NCI-H748 treated with DMSO at 0.1 percent for 48 hours (cell line): ENCODE measurements around the gene SLC35B4.
"Not testable (repeated sequence)": the region's sequence is repeated elsewhere in the genome, so short reads cannot be mapped to it uniquely, and the experiment has no call there.

Experiments used
- DNase-seq: peaks from one replicate; lab custom pipeline; 2025; lab: John Stamatoyannopoulos, UW

SLC35B4 gene

GRCh38 chr7:134331393-134331792, 14.7 kb upstream of the SLC35B4 start:
- no peak for DNase-seq

DNA sequence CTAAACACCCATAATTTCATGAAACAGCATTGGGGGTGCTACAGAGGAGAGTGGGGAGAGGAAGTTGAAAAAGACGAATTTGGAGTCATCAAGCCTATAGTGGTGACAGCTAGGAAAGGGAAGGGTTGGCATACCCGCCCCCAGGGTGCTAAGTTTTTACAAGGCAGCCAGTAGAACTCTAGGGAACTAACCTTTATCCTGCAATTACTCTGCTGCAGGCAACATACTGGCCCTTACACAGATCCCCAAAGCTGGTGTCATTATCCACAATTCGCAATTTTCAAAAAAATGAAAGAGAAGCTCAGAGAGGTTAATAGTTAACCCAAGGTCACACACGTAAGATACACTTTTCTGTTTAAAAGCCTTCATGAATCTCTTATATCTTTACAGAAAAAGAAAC, 14.2 kb upstream of the SLC35B4 start:
- no peak for DNase-seq

DNA sequence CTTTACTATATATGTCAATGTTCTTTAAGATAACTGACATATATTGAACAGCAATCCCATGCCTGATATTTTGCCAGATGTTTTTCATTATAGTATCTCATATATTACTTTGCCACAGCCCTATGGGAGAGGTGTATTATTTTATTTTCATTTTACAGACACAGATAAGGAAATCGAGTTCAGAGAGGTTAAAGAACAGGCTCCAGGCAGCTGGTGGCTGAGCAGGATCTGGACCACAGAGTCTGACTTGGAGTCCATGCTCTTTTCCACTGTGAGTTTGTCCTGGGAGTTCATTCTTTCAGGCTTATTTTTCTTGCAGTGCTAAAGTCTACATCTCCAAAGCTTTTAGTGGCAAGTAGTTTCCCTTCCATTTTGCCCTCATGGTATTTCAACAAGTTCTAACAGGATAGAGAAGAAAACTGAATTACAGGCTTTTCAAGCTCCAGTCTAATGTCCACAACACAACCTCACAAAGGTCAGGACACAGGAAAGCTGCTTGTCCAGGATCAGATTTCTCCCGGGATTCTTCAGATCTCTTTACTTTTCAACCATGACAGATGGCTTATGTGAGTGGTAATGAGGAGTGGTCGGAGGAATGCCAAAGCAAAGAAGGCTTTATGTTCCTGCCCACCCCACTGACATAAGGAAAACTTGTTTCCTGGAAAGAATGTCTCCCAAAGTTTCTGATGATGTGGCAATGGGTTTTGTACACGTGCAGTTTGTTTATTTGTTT, 13.1 kb upstream of the SLC35B4 start:
- no peak for DNase-seq

GRCh38 chr7:134328900-134329299, 12.2 kb upstream of the SLC35B4 start:
- no peak for DNase-seq

GRCh38 chr7:134327896-134328295, 11.2 kb upstream of the SLC35B4 start:
- DNase-seq = peak; percentile 59

DNA sequence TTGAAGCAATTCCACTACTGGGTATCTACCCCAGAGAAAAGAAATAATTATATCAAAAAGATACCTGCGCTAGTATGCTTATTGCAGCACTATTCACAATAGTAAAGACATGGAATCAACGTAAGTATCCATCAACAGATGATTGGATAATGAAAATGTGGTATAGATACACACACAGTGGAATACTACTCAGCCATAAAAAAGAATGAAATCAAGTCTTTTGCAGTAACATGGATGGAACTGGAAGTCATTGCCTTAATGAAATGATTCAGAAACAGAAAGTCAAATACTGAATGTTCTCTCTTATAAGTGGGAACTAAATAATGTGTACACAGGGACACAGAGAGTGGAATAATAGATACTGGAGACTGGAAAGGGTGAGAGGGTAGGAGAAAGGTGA, 7.4 kb upstream of the SLC35B4 start:
- no peak for DNase-seq

- DNase-seq = no peak
These were observed 3.5 kb upstream of the SLC35B4 start for GRCh38 chr7:134320201-134320600.

- DNase-seq = no peak
These were observed 1.7 kb upstream of the SLC35B4 start for GRCh38 chr7:134318443-134318842.

DNA sequence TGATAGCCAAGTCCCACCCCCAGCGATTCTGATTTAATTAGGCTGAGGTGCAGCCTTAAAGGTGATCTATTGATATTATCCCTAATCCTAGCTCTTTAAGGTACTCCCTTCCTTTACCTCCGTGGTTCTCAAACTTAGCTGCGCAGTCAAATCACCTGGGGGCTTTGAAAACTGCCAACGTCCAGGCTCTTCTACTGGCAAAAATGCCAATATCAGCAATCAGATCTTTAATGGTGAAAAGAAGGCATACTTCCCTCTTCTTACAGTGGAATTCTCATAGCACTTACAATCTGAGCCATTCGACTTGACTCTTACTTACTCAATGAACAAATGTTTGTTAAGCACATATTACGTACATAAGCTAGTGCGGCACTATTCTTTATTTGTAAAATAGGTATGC, 704 bp upstream of the SLC35B4 start:
- DNase-seq = no peak

GRCh38 chr7:134315679-134316538, 821 bp downstream of the SLC35B4 start:
- no peak for DNase-seq

DNA sequence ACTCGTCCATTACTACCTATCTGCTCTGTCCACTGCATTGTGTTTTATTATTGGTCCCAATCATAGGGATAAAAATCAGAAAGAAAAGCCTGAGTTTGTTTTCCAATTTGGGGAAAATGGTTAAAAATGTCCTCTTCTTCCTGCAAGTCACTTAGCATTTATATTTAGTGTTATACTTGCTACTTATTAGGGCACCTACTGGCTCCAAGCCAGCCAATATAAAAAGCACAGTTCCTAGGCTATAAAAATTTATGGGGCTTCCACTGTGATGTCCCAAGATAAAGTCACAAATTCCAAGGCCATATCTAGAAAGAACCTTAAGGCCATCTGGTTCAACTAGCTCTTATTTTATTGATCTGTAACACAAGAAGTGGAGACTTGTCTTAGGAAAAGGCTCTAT, 3.2 kb downstream of the SLC35B4 start:
- no peak for DNase-seq

DNA sequence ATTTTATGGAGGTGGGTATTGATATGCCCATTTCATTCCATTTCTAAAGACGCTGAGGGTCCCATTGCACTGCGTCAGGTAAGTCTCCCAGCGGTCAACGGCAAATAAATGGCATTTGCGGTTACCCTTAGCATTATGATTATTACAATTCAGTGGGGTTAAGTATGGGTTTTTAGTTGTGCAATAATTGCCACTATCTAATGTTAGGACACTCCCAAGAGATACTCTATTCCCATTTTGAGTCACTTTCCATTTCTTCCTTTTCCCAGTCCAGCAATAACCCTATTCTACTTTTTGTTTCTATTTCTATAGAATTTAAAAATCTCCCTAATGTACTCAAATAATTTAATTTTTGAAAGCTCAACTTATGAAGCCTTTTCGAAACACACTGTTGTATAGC, 4.0 kb downstream of the SLC35B4 start:
- no peak for DNase-seq

- DNase-seq = no peak
These were observed 4.9 kb downstream of the SLC35B4 start for GRCh38 chr7:134311807-134312206.

DNA sequence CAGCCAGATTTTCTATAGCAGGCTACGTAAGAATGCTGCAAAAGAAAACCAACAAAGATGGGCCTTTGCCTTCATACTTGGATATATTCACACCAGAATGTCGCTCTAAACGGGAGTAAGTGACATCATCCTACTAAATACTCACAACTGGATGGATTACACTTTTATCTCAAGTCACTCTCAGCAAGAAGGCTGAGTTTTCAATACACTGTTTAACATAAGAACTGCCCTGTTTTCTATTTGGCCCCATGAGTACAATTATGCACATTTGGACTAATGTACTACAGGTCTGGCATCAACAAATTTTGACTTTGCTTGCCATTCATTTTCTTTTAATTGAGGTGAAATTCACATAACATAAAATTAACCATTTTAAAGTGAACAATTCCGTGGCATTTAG, 8.2 kb downstream of the SLC35B4 start:
- DNase-seq = no peak

DNA sequence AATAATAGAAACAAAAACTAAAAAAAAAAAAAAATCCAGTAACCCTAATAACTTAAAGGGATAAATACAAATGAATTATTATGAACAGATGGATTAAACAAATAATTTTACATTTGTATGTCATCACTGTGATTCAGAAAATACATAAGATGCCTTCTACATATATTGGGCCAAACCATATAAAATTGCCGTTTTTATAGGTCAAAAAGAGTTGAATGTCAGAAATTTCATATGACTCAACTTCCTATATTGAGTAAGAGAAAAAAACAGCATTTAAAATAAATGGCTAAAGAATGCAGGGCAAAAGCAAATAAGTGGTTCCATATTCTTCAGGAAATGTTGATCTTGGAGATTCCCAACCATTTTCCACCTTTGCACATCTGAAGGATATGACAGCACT, 9.4 kb downstream of the SLC35B4 start:
- no peak for DNase-seq

DNA sequence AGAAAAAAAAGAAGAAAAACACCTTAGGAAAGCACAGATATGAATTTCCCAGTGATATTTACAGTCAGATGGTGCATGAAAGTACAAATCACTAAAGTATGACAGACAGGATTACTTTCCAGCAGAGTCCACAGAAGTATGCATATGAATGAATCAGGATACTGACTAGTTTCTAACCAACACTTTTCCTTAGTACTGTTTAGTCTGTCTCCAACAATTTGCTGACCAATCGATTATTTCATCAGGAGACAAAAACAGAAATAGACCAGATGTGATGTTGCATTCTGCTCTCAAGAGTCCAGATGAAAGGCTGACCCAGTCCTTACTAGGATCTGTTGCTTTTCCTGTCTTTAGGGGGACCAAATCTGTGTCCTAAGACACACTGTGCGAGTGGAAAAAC, 14.6 kb downstream of the SLC35B4 start:
- no peak for DNase-seq

- no peak for DNase-seq
These were observed 15.1 kb downstream of the SLC35B4 start for GRCh38 chr7:134301592-134301991.

- DNase-seq = no peak
These were observed 15.7 kb downstream of the SLC35B4 start for GRCh38 chr7:134300988-134301387.

DNA sequence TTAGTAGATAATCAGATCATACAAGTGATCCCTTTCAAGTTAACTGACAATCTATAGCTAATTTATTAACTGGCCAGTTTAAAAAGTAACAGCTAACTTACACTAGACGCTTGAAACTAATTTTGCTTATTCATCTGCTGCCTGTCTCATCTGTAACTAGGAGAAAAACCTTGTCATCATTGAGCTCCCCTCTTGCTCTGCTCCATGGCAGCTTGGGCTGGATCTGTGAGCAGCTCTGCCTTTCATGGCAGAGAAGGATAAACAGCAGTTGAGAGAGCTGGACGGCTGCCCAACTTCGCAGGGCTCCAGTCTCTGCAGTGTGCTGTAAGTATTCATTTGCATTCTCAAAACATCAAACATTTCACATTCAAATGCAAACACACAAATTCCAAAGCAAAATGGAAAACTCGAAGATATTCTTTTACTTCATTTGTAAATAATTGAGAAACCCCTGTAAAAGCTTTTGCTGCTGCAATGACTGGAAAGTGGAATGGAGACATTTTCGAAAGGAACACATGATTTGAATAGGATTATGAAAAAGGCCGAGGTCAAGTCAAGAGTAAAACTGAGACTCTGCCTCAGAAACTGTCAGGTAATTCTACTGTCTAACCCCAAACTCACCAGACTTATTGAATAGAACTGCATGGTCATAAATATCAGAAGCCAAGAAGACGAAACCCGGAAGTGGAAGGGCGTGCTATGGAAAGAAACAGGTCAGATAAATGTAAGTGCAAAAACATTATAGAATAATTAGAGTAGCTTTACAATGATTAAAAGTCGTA, 17.6 kb downstream of the SLC35B4 start:
- DNase-seq = no peak

GRCh38 chr7:134297489-134297888, 19.2 kb downstream of the SLC35B4 start:
- DNase-seq = no peak

DNA sequence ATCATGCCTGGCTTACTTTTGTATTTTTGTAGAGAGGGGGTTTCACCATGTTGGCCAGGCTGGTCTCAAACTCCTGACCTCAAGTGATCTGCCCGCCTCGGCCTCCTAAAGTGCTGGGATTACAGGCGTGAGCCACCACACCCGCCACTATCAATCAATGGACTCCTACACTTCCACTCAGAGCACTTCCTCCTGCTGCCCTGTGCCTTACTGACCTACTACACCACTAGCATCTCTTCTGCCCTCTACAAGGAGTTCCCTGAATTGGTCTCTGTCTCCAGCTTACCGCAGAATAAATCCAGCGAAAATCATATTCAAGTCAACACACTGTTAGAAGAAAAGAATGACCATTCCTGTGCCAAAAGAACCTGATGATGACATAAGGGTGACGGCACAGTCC, 20.7 kb downstream of the SLC35B4 start:
- not testable (repeated sequence) for DNase-seq

- no peak for DNase-seq
These were observed 23.6 kb downstream of the SLC35B4 start for GRCh38 chr7:134293002-134293740.
